CD8-positive, alpha-beta memory T cell (primary cell): ENCODE measurements around the gene CDPF1. TPM values are rescaled to one million over a fixed set of nuclear protein-coding genes. Genes with fewer than 3 reads are reported as not detected.
"Not testable (repeated sequence)": the region's sequence is repeated elsewhere in the genome, so short reads cannot be mapped to it uniquely, and the experiment has no call there.

Source experiments
- CTCF ChIA-PET: fragments of 350-600 bp; sonication (Branson Sonifier 250); formaldehyde crosslinking; loops from one replicate; lab custom pipeline; 2021; ENCODE audit warnings: antibody characterized with exemption; lab: Charles Lee
- POLR2A ChIA-PET: fragments of 350-600 bp; sonication (Branson Sonifier 250); formaldehyde crosslinking; loops from one replicate; lab custom pipeline; 2021; ENCODE audit warnings: antibody characterized with exemption; lab: Charles Lee
- DNase-seq, 5 donors: peaks; one replicate each; pipeline versions ENCODE4 v3.0.0 to v3.0.0-alpha.2; 2020 to 2022; ENCODE audit warnings: mixed read lengths in 1 of 5
- H3K27ac ChIP-seq: one replicate; pipeline ENCODE4 v1.7.0; 2013; ENCODE audit warnings: low read depth, mild to moderate bottlenecking, low read length, moderate library complexity
- H3K27me3 ChIP-seq: 2 replicates; pipeline ENCODE4 v1.7.0; 2013; ENCODE audit warnings: low read length, mild to moderate bottlenecking; ENCODE audit not compliant: insufficient read depth, poor library complexity, severe bottlenecking
- H3K36me3 ChIP-seq: 2 replicates; pipeline ENCODE4 v1.7.0; 2013; ENCODE audit warnings: mild to moderate bottlenecking, low read length, moderate library complexity; ENCODE audit not compliant: insufficient read depth
- H3K4me1 ChIP-seq: 2 replicates; pipeline ENCODE4 v1.7.0; 2013; ENCODE audit warnings: mild to moderate bottlenecking, low read length, moderate library complexity; ENCODE audit not compliant: insufficient read depth
- H3K4me3 ChIP-seq: 2 replicates; pipeline ENCODE4 v1.7.0; 2013; ENCODE audit warnings: mild to moderate bottlenecking, low read length
- H3K9me3 ChIP-seq: 2 replicates; pipeline ENCODE4 v1.7.0; 2013; ENCODE audit warnings: mild to moderate bottlenecking, low read length
- H3K27ac Mint-ChIP-seq, 8 donors: one replicate each; pipeline ENCODE4 v1.8.0; 2020 to 2021; ENCODE audit warnings: mixed read lengths in 8 of 8, mild to moderate bottlenecking in 6 of 8, inconsistent platforms in 3 of 8, moderate library complexity in 3 of 8
- H3K27me3 Mint-ChIP-seq, 2 donors: one replicate each; pipeline ENCODE4 v1.8.0; 2020 to 2021; ENCODE audit warnings: mixed read lengths in 2 of 2, mild to moderate bottlenecking in 1 of 2, moderate library complexity in 1 of 2
- H3K36me3 Mint-ChIP-seq, 3 donors: one replicate each; pipeline ENCODE4 v1.8.0; 2020 to 2021; ENCODE audit warnings: mixed read lengths in 3 of 3, inconsistent platforms in 1 of 3, mild to moderate bottlenecking in 1 of 3
- H3K4me1 Mint-ChIP-seq, 3 donors: one replicate each; pipeline ENCODE4 v1.8.0; 2020 to 2021; ENCODE audit warnings: mixed read lengths in 3 of 3, inconsistent platforms in 1 of 3, mild to moderate bottlenecking in 1 of 3
- H3K4me3 Mint-ChIP-seq, 7 donors: one replicate each; pipeline ENCODE4 v1.8.0; 2020 to 2021; ENCODE audit warnings: mixed read lengths in 7 of 7, mild to moderate bottlenecking in 6 of 7, moderate library complexity in 4 of 7, inconsistent platforms in 2 of 7
- H3K9me3 Mint-ChIP-seq, 5 donors: one replicate each; pipeline ENCODE4 v1.8.0; 2020 to 2022; ENCODE audit warnings: mixed read lengths in 5 of 5, mild to moderate bottlenecking in 3 of 5, moderate library complexity in 2 of 5, inconsistent platforms in 1 of 5
- polyA plus RNA-seq: library from polyadenylated mRNA; unstranded; fragments of 300-500 nt; fragmentation: Illumina TruSeq; gene quantifications from one replicate; pipeline ENCODE4 v1.2.3, GENCODE V29; 2021
- total RNA-seq, 2 experiments: library from RNA; stranded (reverse); gene quantifications; one replicate each; pipeline ENCODE4 v1.2.3, GENCODE V29; 2021

Gene CDPF1
- total and polyA plus RNA-seq, 3 experiments from 2014 or later = 8.6 to 18.8 (median 10.0) TPM

- H3K27ac ChIP-seq = no peak overlapping the region
- no peak for DNase-seq
These were observed 37.9 kb downstream of the CDPF1 start for GRCh38 chr22:46212195-46212594.

GRCh38 chr22:46209262-46209661 is 40.8 kb downstream of the CDPF1 start:
- Histone ChIP-seq H3K4me3 (no peak overlapping the region), H3K27me3 (no peaks in the 10 kb centered on the region), H3K36me3 (no peaks in the 10 kb centered on the region), H3K27ac (no peak overlapping the region), H3K9me3 (no peaks in the 10 kb centered on the region), H3K4me1 (no peaks in the 10 kb centered on the region)
- peaks cover 2 to 16% (median 7%) of the 10 kb centered on the region in 5 donors for H3K9me3 Mint-ChIP-seq
- DNase-seq = no peak
- peaks cover 34 to 68% (median 42%) of the 10 kb centered on the region in 3 donors for H3K36me3 Mint-ChIP-seq
- H3K27ac Mint-ChIP-seq = no peak overlapping the region
- ChIA-PET CTCF (no interaction called here), POLR2A (no interaction called here)
- H3K4me3 Mint-ChIP-seq = no peak overlapping the region
- peaks cover 0 to 4% (median 0%) of the 10 kb centered on the region in 3 donors for H3K4me1 Mint-ChIP-seq
- H3K27me3 Mint-ChIP-seq = no peaks in the 10 kb centered on the region

More at GRCh38 chr22:46212195-46212594, 37.9 kb downstream of the CDPF1 start:
- POLR2A ChIA-PET = no interaction called here
- Mint-ChIP-seq H3K27me3 (no peaks in the 10 kb centered on the region), H3K4me3 (no peak overlapping the region), H3K9me3 (peaks cover 2 to 16% (median 7%) of the 10 kb centered on the region in 5 donors), H3K4me1 (peaks cover 0 to 4% (median 0%) of the 10 kb centered on the region in 3 donors), H3K27ac (peak overlapping the region in 1 of 8 donors; percentile 10), H3K36me3 (peaks cover 34 to 74% (median 43%) of the 10 kb centered on the region in 3 donors)
- H3K36me3 ChIP-seq = no peaks in the 10 kb centered on the region
- H3K4me3 ChIP-seq = no peak overlapping the region
- H3K4me1 ChIP-seq = no peaks in the 10 kb centered on the region
- no peaks in the 10 kb centered on the region for H3K27me3 ChIP-seq
- CTCF ChIA-PET = no interaction called here
- H3K9me3 ChIP-seq = no peaks in the 10 kb centered on the region

- Mint-ChIP-seq H3K27me3 (no peaks in the 10 kb centered on the region), H3K4me3 (no peak overlapping the region), H3K9me3 (peaks cover 0 to 4% (median 2%) of the 10 kb centered on the region in 5 donors), H3K4me1 (no peaks in the 10 kb centered on the region), H3K27ac (peak overlapping the region in 1 of 8 donors; percentile 61), H3K36me3 (peaks cover 10 to 60% (median 21%) of the 10 kb centered on the region in 3 donors)
- Histone ChIP-seq H3K4me1 (no peaks in the 10 kb centered on the region), H3K27me3 (no peaks in the 10 kb centered on the region), H3K36me3 (no peaks in the 10 kb centered on the region), H3K4me3 (no peak overlapping the region), H3K9me3 (no peaks in the 10 kb centered on the region), H3K27ac (no peak overlapping the region)
- ChIA-PET POLR2A (no interaction called here), CTCF (no interaction called here)
- DNase-seq = no peak
These were observed 46.5 kb downstream of the CDPF1 start for GRCh38 chr22:46203601-46203980.

- Histone ChIP-seq H3K27ac (no peak overlapping the region), H3K4me1 (no peaks in the 10 kb centered on the region), H3K9me3 (no peaks in the 10 kb centered on the region), H3K4me3 (no peak overlapping the region), H3K36me3 (no peaks in the 10 kb centered on the region), H3K27me3 (no peaks in the 10 kb centered on the region)
- Mint-ChIP-seq H3K27me3 (no peaks in the 10 kb centered on the region), H3K36me3 (peaks cover 9 to 61% (median 17%) of the 10 kb centered on the region in 3 donors), H3K9me3 (no peaks in the 10 kb centered on the region), H3K4me3 (no peak overlapping the region), H3K27ac (no peak overlapping the region), H3K4me1 (no peaks in the 10 kb centered on the region)
- POLR2A ChIA-PET = no interaction called here
- CTCF ChIA-PET = no interaction called here
- no peak for DNase-seq
These were observed 47.0 kb downstream of the CDPF1 start for GRCh38 chr22:46202897-46203600.

GRCh38 chr22:46201059-46201757 is 48.9 kb downstream of the CDPF1 start:
- Mint-ChIP-seq H3K9me3 (no peaks in the 10 kb centered on the region), H3K27me3 (no peaks in the 10 kb centered on the region), H3K4me1 (peaks cover 0 to 4% (median 3%) of the 10 kb centered on the region in 3 donors), H3K27ac (peak overlapping the region in 2 of 8 donors; percentile 27 to 51), H3K36me3 (peaks cover 9 to 57% (median 17%) of the 10 kb centered on the region in 3 donors), H3K4me3 (no peak overlapping the region)
- DNase-seq = no peak
- Histone ChIP-seq H3K36me3 (no peaks in the 10 kb centered on the region), H3K27ac (no peak overlapping the region), H3K4me3 (no peak overlapping the region), H3K4me1 (no peaks in the 10 kb centered on the region), H3K9me3 (no peaks in the 10 kb centered on the region), H3K27me3 (no peaks in the 10 kb centered on the region)
- ChIA-PET CTCF (interaction anchor here (0.7 to 1.0 kb wide), 2 partner anchors 84 to 95 kb away, joined by 3 read pairs; no protein-coding TSS in a partner anchor), POLR2A (no interaction called here)

- H3K36me3 ChIP-seq, H3K4me3 Mint-ChIP-seq, H3K27me3 Mint-ChIP-seq, H3K4me3 ChIP-seq, H3K27ac Mint-ChIP-seq, H3K9me3 Mint-ChIP-seq, H3K4me1 ChIP-seq, H3K9me3 ChIP-seq, CTCF ChIA-PET, H3K27me3 ChIP-seq, H3K4me1 Mint-ChIP-seq, H3K27ac ChIP-seq, POLR2A ChIA-PET, DNase-seq: not testable (repeated sequence)
- H3K36me3 Mint-ChIP-seq = peaks cover 4 to 39% (median 9%) of the 10 kb centered on the region in 3 donors
These were observed 51.3 kb downstream of the CDPF1 start for GRCh38 chr22:46198806-46199205.

GRCh38 chr22:46198274-46198673 is 51.8 kb downstream of the CDPF1 start:
- Histone ChIP-seq H3K27ac (no peak overlapping the region), H3K27me3 (no peaks in the 10 kb centered on the region), H3K36me3 (no peaks in the 10 kb centered on the region), H3K4me3 (no peak overlapping the region), H3K9me3 (no peaks in the 10 kb centered on the region), H3K4me1 (no peaks in the 10 kb centered on the region)
- H3K27ac Mint-ChIP-seq = peak overlapping the region in 1 of 8 donors; percentile 65
- peaks cover 1 to 10% (median 9%) of the 10 kb centered on the region in 3 donors for H3K4me1 Mint-ChIP-seq
- no peaks in the 10 kb centered on the region for H3K27me3 Mint-ChIP-seq
- DNase-seq = no peak
- H3K36me3 Mint-ChIP-seq = peaks cover 2 to 34% (median 4%) of the 10 kb centered on the region in 3 donors
- CTCF ChIA-PET = no interaction called here
- POLR2A ChIA-PET = interaction anchor here (0.7 kb wide), 1 partner anchor 156 kb away, joined by 5 read pairs; no protein-coding TSS in a partner anchor
- H3K9me3 Mint-ChIP-seq = no peaks in the 10 kb centered on the region
- no peak overlapping the region for H3K4me3 Mint-ChIP-seq

GRCh38 chr22:46196278-46196677 is 53.8 kb downstream of the CDPF1 start:
- ChIA-PET POLR2A (no interaction called here), CTCF (no interaction called here)
- H3K4me3 ChIP-seq = no peak overlapping the region
- no peak for DNase-seq
- H3K27me3 ChIP-seq = no peaks in the 10 kb centered on the region
- peaks cover 3 to 32% (median 5%) of the 10 kb centered on the region in 3 donors for H3K36me3 Mint-ChIP-seq
- no peak overlapping the region for H3K27ac ChIP-seq
- no peak overlapping the region for H3K4me3 Mint-ChIP-seq
- peaks cover 1 to 10% (median 9%) of the 10 kb centered on the region in 3 donors for H3K4me1 Mint-ChIP-seq
- no peaks in the 10 kb centered on the region for H3K9me3 ChIP-seq
- H3K9me3 Mint-ChIP-seq = no peaks in the 10 kb centered on the region
- H3K27ac Mint-ChIP-seq = peak overlapping the region in 1 of 8 donors; percentile 93
- H3K36me3 ChIP-seq = no peaks in the 10 kb centered on the region
- H3K4me1 ChIP-seq = no peaks in the 10 kb centered on the region
- H3K27me3 Mint-ChIP-seq = no peaks in the 10 kb centered on the region
